DMS79 treated with DMSO at 0.1 percent for 48 hours (cell line): ENCODE results near the gene ZFYVE9.
A peak's percentile ranks its signal among the peaks of the same experiment; 100 is the strongest.
"Not testable (repeated sequence)": the region's sequence is repeated elsewhere in the genome, so short reads cannot be mapped to it uniquely, and the experiment has no call there.

Experiments
- DNase-seq: peaks from one replicate; lab custom pipeline; 2025; lab: John Stamatoyannopoulos, UW

The ZFYVE9 gene

DNA sequence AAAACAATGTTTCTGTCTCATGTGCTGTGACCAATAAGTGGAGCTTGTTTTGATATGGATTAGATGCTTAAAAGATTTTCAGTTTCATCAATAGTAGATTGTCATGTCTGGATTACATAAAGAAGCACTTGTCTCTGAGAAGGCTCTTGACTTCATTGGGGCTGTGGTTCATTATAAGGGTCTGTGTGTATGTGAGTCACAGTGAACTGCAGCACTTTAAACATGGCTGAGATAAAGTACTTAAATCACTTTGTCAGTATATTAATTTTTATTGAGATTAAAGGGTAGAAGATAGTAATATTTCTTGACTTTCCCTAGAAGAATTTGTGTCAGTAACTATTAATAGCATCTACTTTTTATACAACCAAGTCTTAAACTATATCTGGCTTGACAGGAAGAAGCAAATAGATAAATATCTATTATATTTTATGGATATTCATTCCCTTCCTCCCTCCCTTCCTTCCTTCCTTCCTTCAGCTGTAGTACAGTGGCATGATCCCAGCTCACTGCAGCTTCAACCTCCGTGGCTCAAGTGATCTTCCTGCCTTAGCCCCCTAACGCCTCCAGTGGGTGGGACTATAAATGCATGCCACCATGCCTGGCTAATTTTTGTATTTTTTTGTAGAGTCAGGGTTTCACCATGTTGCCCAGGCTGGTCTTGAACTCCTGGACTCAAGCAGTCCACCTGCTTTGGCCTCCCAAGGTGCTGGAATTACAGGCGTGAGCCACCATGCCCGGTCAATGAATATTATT, 48.8 kb downstream of the ZFYVE9 start:
- DNase-seq, result no peak

GRCh38 chr1:52191395-52191965, 49.6 kb downstream of the ZFYVE9 start:
- DNase-seq, result no peak

GRCh38 chr1:52192024-52192423, 50.1 kb downstream of the ZFYVE9 start:
- DNase-seq, result no peak

DNA sequence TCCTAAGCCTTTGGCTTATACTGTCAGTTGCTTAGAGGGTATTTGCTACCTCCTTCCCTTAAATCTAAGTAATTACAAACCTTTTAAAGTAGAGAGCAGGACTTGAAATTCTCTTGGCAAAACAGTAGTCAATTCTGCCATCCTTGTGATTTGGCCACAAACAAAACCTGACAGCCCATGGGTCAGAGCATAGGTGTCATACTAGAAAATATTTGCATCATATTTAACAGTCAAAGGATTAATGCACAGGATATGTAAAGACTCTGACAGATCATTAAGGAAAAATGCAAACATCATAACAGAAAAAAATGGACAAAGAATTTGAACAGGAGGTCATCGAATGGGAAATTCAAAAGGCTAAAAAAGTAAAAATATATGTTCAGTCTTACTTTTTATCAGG, 50.5 kb downstream of the ZFYVE9 start:
- DNase-seq, result no peak

- no peak for DNase-seq
Observed at GRCh38 chr1:52193985-52194384, 52.1 kb downstream of the ZFYVE9 start.

- DNase-seq, result no peak
Observed at GRCh38 chr1:52195161-52195560, 53.3 kb downstream of the ZFYVE9 start.

GRCh38 chr1:52203935-52204625, 62.2 kb downstream of the ZFYVE9 start:
- no peak for DNase-seq

DNA sequence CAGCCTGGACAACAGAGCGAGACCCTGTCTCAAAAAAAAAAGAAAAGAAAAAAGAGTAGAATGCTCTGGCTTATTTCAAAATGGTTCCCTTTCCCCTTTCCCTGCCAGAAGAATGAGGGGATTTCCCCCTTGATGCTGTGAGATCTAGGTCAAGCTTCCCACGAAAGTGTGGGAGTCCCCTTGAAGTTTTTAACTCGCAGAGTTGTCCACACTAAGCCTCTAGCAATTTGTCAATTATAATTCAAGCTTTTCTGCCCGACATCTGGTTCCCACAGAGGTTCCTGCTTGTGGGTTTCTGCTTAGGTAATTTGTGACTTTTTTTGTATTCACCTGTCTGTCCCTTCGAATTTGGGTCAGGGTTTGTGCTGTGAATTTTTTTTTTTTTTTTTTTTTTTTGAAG, 62.8 kb downstream of the ZFYVE9 start:
- no peak for DNase-seq

- not testable (repeated sequence) for DNase-seq
Observed at GRCh38 chr1:52206686-52207085, 64.8 kb downstream of the ZFYVE9 start.

DNA sequence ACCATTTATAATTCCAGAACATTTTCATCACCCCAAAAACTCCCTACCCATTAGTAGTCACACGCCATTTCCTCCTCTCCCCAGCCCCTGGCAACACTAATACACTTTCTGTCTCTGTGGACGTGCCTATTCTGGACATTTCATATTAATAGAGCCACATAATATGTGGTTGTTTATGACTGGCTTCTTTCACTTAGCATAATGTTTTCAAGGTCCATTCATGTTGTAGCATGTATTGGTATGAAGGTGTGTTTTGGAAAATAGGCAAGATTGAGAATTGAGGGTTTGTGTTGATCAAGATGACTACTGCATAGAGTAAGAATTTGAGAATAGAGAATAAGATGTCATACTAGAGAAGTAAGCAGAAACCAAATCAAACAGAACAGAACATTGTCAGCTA, 67.5 kb downstream of the ZFYVE9 start:
- no peak for DNase-seq

GRCh38 chr1:52210044-52210443, 68.2 kb downstream of the ZFYVE9 start:
- no peak for DNase-seq

- no peak for DNase-seq
Observed at GRCh38 chr1:52216907-52217458, 75.1 kb downstream of the ZFYVE9 start.

GRCh38 chr1:52225174-52225573, 83.3 kb downstream of the ZFYVE9 start:
- no peak for DNase-seq

DNA sequence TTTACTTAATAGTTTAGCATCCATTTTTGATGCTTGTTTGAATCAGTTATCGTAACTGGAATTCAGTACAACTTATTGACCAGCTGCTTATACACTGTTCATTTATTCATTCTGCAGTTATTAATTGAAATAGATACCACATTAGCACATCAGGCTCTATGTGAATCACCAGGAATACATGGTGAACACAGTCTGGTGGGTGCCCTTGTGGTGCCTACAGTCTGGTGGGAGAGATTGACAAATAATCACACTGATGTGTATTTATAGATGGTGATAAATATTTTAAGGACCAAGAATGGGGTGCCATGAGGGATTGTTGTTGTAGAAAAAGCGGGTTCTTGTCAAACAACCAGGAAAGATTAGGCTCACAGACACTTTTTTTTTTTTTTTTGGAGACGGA, 87.6 kb downstream of the ZFYVE9 start:
- no peak for DNase-seq

DNA sequence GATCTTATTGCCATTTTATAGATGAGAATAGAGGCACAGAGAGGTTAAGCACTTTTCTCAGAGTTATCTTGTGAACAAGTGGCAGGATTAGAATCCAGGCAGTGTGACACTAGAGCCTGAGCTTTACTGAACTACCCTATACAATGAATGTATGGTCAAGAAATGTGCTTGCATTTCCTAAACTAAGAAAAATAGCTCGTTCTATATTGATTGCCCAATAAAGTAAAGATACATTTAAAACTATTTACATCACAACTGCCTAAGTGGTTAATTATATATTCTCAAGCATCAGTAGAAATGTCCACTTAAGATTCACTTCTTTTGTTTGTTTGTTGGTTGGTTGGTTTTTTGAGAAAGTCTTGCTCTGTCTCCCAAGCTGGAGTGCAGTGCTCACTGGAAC, 91.6 kb downstream of the ZFYVE9 start:
- peak; percentile 37 for DNase-seq

DNA sequence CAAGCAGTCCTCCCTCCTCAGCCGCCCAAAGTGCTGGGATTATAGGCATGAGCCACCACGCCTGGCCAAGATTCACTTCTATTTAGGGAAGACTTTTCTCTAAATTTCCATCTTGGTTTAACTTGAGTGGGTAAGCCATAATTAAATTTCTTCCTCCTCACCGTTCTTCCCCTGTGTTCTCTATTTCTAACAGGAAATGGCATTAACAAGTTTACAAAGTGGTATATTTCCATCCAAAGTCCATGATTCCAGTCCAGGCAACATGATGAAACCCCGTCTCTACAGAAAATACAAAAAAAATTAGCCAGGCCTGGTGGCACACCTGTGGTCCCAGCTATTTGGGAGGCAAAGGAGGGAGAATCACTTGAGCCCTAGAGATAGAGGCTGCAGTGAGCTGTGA, 92.1 kb downstream of the ZFYVE9 start:
- no peak for DNase-seq

GRCh38 chr1:52234708-52235107, 92.8 kb downstream of the ZFYVE9 start:
- no peak for DNase-seq

GRCh38 chr1:52235646-52236045, 93.8 kb downstream of the ZFYVE9 start:
- DNase-seq, result no peak

DNA sequence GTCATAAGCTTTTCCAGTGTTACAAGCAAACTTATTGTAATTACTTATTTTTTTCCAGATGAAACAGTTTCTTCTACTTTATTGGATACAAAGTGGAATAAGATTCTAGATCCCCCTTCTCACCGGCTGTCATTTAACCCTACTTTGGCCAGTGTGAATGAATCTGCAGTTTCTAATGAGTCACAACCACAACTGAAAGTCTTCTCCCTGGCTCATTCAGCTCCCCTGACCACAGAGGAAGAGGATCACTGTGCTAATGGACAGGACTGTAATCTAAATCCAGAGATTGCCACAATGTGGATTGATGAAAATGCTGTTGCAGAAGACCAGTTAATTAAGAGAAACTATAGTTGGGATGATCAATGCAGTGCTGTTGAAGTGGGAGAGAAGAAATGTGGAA, 95.5 kb downstream of the ZFYVE9 start:
- DNase-seq, result no peak

DNA sequence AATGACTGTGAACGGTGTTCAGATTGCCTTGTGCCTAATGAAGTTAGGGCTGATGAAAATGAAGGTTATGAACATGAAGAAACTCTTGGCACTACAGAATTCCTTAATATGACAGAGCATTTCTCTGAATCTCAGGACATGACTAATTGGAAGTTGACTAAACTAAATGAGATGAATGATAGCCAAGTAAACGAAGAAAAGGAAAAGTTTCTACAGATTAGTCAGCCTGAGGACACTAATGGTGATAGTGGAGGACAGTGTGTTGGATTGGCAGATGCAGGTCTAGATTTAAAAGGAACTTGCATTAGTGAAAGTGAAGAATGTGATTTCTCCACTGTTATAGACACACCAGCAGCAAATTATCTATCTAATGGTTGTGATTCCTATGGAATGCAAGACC, 96.6 kb downstream of the ZFYVE9 start:
- no peak for DNase-seq

GRCh38 chr1:52238887-52239707, 97.2 kb downstream of the ZFYVE9 start:
- no peak for DNase-seq

DNA sequence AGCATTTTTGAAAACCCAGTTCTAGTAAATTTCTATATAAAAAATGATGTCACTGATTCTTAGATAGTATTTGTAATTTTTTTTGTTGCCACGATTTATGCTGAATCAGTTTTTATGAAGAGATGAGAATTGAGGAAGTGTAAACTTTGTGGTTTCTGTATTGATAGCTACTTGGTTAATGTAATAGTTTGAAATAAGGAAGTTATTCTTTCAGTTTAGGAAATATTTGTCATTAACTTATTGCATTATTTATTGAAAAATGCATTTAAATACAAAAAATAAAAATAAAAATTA, 97.8 kb downstream of the ZFYVE9 start:
- DNase-seq, result no peak
